Stimulated activated CD4-positive, alpha-beta T cell treated with anti-CD3 and anti-CD28 coated beads, Interleukin-15, amount 100 ng/mL, for 48 hours (primary cell): Measurements from ENCODE around the gene ATF7IP.
A peak's percentile ranks its signal among the peaks of the same experiment; 100 is the strongest.
"Not testable (repeated sequence)": the region's sequence is repeated elsewhere in the genome, so short reads cannot be mapped to it uniquely, and the experiment has no call there.

Experiments used
- DNase-seq, 2 donors: peaks; one replicate each; pipeline ENCODE4 v3.0.0-alpha.2; 2020; ENCODE audit warnings: low read depth in 2 of 2

Gene ATF7IP, protein sequence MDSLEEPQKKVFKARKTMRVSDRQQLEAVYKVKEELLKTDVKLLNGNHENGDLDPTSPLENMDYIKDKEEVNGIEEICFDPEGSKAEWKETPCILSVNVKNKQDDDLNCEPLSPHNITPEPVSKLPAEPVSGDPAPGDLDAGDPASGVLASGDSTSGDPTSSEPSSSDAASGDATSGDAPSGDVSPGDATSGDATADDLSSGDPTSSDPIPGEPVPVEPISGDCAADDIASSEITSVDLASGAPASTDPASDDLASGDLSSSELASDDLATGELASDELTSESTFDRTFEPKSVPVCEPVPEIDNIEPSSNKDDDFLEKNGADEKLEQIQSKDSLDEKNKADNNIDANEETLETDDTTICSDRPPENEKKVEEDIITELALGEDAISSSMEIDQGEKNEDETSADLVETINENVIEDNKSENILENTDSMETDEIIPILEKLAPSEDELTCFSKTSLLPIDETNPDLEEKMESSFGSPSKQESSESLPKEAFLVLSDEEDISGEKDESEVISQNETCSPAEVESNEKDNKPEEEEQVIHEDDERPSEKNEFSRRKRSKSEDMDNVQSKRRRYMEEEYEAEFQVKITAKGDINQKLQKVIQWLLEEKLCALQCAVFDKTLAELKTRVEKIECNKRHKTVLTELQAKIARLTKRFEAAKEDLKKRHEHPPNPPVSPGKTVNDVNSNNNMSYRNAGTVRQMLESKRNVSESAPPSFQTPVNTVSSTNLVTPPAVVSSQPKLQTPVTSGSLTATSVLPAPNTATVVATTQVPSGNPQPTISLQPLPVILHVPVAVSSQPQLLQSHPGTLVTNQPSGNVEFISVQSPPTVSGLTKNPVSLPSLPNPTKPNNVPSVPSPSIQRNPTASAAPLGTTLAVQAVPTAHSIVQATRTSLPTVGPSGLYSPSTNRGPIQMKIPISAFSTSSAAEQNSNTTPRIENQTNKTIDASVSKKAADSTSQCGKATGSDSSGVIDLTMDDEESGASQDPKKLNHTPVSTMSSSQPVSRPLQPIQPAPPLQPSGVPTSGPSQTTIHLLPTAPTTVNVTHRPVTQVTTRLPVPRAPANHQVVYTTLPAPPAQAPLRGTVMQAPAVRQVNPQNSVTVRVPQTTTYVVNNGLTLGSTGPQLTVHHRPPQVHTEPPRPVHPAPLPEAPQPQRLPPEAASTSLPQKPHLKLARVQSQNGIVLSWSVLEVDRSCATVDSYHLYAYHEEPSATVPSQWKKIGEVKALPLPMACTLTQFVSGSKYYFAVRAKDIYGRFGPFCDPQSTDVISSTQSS

DNA sequence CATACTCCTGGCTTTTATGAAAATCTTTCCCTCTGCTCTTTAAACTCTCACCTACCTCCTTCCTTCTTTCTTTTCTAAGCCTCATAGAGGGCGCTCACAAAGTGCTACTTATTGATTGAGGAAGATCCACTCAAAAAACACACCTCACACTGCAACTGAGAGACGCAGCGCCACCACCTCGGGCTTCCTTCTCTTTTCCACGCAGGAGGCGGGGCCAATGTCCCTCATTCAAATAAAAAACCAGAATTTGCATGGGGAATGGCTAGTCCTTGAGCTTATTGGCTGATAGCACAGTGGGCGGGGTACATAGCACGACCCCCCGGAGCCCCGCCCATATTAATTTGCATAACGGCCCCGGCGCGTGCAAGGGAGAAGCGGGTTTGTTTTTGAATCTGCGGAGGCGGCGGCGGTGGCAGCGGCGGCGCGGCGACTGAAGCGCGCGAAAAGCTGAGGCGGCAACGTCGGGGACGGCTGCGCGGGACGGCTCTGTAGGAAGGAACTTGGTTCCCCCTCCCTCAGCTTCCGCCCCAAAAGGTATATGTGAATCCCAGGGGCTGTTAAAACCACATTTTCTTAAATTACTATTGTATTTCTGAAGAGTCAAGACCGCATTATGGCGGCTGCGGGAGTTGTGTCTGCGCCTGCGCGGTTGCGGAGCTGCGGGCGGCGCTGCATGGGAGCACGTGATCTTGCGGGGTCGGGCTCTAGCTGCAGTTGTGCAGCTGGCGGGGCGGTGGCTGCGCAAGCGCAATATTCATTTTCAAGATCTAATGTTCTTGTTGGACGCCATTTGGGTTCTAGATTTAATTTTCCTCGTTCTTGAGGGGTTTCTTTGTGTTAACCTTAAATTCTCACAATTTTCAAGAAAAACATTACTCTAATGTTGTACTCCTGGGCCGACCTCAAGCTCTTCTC, at the start of gene ATF7IP:
Gene ATF7IP, plus strand, starts transcription at position 389 of the 915 bp plus-strand sequence. CDS start 58,234 bp downstream, outside the sequence.
- DNase-seq, result peak; percentile 91 to 92

DNA sequence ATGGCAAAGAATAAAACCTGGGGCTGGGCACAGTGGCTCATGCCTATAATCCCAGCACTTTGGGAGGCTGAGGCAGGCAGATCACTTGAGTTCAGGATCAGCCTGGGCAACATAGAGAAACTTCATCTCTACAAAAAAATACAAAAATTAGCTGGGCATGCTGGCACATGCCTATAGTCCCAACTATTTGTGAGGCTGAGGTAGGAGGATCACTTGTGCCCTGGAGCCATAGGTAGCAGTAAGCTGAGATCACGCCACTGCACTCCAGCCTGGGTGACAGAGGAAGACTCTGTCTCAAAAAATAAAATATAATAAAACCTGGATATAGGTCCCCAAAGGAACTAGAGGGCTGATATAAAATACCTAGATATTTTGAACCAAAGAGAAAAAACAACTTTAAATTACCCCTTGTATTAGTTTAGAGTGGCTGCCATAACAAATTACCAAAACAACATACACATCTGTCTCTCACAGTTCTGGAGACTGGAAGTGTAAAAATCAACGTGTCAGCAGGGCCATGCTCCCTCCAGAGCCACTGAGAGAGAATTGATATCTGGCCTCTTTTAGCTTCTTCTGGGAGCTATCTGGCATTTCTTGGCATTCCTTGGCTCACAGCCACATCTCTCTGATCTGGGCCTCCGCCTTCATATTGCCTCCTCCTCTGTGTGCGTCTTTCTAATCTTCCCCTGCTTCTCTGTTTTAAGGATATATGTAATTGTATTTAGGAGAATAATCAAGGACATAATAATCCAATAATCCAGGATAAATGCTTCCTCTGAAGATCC, 47.9 kb upstream of the ATF7IP start:
- DNase-seq, result no peak

DNA sequence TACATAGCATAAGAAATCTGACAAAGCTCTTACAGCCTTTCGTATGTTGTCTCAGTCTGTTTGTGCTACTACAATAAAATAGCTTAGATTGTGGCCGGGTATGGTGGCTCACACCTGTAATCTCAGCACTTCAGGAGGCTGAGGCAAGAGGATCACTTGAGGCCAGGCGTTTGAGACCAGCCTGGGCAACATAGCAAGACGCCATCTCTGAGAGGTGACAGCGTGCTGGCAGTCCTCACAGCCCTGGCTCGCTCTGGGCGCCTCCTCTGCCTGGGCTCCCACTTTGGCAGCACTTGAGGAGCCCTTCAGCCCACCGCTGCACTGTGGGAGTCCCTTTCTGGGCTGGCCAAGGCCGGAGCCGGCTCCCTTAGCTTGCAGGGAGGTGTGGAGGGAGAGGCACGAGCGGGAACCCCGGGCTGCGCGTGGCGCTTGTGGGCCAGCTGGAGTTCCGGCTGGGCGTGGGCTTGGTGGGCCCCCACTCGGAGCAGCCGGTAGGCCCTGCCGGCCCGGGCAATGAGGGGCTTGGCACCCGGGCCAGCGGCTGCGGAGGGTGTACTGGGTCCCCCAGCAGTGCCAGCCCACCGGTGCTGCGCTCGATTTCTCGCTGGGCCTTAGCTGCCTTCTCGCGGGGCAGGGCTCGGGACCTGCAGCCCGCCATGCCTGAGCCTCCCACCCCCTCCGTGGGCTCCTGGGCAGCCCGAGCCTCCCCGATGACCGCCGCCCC, 45.6 kb upstream of the ATF7IP start:
- not testable (repeated sequence) for DNase-seq

- DNase-seq, result no peak
These were observed 43.1 kb upstream of the ATF7IP start for GRCh38 chr12:14322403-14322802.

- no peak for DNase-seq
These were observed 39.7 kb upstream of the ATF7IP start for GRCh38 chr12:14325716-14326343.

- DNase-seq, result no peak
These were observed 38.8 kb upstream of the ATF7IP start for GRCh38 chr12:14326699-14327098.

DNA sequence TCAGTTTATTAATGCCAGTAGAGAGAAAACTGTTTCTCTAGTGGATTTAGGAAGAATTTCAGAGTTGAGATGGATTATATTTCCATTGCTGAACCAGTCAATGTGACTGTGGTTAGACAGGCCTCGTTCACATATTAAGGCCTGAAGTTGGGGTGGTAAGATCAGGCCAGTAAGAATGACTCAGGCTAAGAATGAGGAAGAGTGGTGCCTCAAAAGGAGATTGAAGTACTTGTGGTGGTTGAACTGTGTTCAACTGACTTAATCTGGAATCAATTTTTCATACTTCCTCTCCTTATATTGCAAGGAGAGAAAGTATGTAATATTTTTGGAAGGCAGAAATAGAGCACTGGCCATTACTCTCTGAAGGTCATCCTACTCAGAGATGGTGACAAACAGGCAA, 37.8 kb upstream of the ATF7IP start:
- no peak for DNase-seq

DNA sequence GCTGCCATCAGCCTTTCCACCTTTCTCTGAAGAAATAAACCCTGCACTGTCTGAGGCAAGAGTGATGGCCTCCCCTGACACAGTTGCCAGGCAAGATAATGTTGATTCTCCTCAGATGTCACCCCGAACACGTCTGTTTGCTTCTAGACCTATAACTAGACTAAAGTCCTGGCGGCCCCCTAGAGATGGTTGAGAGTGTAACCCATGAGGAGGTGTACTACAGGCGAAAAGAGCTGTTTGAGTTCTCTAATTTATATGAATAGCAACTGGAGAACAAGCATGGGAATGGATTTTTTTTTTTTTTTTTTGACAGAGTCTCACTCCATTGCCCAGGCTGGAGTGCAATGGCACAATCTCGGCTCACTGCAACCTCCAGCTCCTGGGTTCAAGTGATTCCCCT, 33.0 kb upstream of the ATF7IP start:
- DNase-seq, result no peak

DNA sequence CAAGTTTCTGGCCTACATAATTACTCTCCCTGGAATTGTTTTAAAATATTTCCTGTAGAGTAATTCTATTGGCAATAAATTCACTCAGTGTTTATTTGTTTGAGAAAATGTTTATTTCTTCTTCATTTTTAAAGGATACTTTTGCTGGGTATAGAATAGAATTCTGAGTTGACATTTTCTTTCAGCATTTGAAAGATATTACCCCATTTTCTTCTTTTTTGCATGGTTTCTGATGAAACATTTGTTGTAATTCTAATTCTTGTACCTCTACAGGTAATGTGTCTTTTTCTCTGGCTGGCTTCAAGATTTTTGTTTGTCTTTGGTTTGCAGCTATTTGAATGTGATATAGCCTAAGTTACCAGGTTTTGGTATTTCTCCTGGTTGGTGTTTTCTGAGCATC, 25.1 kb upstream of the ATF7IP start:
- no peak for DNase-seq

GRCh38 chr12:14351524-14351923, 14.0 kb upstream of the ATF7IP start:
- DNase-seq, result not testable (repeated sequence)

GRCh38 chr12:14352066-14352465, 13.4 kb upstream of the ATF7IP start:
- DNase-seq, result not testable (repeated sequence)

- DNase-seq, result not testable (repeated sequence)
These were observed 10.8 kb upstream of the ATF7IP start for GRCh38 chr12:14354665-14355064.

GRCh38 chr12:14356147-14356546, 9.3 kb upstream of the ATF7IP start:
- no peak for DNase-seq

- DNase-seq, result no peak
These were observed 8.0 kb upstream of the ATF7IP start for GRCh38 chr12:14357486-14357885.

DNA sequence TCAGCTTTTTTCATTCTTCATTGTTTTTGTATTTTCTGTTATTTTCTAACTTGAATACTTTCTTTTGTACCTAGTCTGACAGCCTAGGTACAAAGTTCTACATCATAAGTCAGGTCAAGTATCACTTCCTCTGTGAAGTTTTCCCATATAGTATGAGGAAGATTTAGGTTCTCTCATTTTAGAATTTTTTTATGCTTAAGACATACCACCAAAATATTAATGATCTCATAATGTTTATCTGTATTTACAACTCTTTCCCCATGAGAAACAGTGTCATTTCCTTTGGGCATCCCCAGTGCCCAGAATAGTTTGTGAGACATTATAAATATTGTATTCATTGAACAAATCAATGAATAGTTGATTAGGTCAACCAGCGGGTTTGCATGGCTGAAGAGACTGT, 3.1 kb upstream of the ATF7IP start:
- DNase-seq, result no peak

- no peak for DNase-seq
These were observed 755 bp upstream of the ATF7IP start for GRCh38 chr12:14364583-14365271.

DNA sequence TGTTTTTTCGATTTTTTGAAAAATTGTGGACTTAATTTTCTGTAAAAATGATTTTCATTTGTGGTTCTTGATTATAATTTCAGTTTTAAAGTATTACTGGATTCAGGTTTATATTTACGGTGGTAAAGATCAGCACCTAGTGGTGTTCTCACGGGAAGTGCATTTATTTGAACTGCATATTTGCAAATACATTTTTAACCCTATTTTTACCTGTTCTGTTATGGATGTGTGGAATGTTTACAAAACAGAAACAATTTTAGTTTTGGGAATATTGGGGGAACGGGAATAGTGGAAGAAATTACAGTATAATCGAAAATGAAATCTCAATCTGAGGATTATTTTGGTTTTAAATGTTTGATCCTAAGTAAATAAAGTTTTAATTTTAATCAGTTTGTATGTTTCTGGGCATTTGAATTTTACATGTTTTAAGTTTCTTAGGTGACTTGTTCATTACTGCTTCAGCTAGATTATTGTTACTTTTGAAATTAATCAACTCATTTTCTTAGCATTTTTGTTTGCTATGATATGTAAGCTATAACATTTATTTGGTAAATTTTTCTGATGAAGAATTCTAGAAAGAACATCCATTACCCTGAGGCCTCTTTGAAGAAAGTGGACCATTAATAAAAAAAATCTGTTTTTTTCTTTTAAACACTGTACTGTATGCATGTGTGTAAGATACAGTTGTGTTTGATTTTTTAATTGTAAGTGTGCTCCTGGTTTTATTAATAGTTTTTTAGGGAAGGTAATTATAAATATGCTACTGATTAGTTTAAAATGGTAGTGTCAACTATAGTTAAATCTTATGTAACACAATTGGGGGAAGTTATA, 942 bp downstream of the ATF7IP start:
- no peak for DNase-seq
